ENCODE results near the gene ATOH7.

- TF ChIP-seq CTCF (IDR thresholded peaks at IDR 0.05) (no peak), POLR2A (IDR thresholded peaks at IDR 0.05) (no peak)
Observed at GRCh38 chr10:68269562-68270290, 37.8 kb upstream of the ATOH7 start.
